Right atrium auricular region (tissue), 2 donors: Measurements from ENCODE around the gene SAMD14. TPM values are rescaled to one million over a fixed set of nuclear protein-coding genes. Genes with fewer than 3 reads are reported as not detected.

Source experiments
- DNase-seq: peaks from one replicate; pipeline ENCODE4 v3.0.0-alpha.2; 2019; ENCODE audit warnings: low spot score
- H3K27ac ChIP-seq, 2 donors: fragments of 200-600 bp; sonication (generic); 1 replicate in 1 of 2; 2 replicates in 1 of 2; pipeline ENCODE4 v1.5.1; 2016 to 2019
- H3K27me3 ChIP-seq, 2 donors: fragments of 200-600 bp; sonication (generic); one replicate each; pipeline versions ENCODE4 v1.5.1 to v1.6.0; 2017 to 2019
- H3K36me3 ChIP-seq: fragments of 200-600 bp; sonication (generic); one replicate; pipeline ENCODE4 v1.5.1; 2016
- H3K4me1 ChIP-seq, 2 donors: fragments of 200-600 bp; sonication (generic); one replicate each; pipeline versions ENCODE4 v1.5.1 to v1.6.0; 2017 to 2019
- H3K4me3 ChIP-seq, 2 donors: fragments of 200-600 bp; sonication (generic); 1 replicate in 1 of 2; 2 replicates in 1 of 2; pipeline ENCODE4 v1.5.1; 2017 to 2019; ENCODE audit warnings: mild to moderate bottlenecking in 1 of 2, moderate library complexity in 1 of 2
- H3K9me3 ChIP-seq, 2 donors: fragments of 200-600 bp; sonication (generic); one replicate each; pipeline ENCODE4 v1.5.1; 2019
- total RNA-seq, 2 donors: library from RNA; depleted of rRNA; stranded (reverse); fragments of >200 nt; gene quantifications; one replicate each; pipeline ENCODE4 v1.1.0, GENCODE V29; 2016
- TF ChIP-seq, protein P1 (sequence below), 2 donors: fragments of 200-600 bp; sonication (generic); IDR thresholded peaks; one replicate each; pipeline ENCODE4 v1.5.1; 2019; ENCODE audit warnings: antibody characterized with exemption in 2 of 2

Gene SAMD14
- total RNA-seq, 2 donors from 2014 or later = 0.78 to 1.1 TPM

DNA sequence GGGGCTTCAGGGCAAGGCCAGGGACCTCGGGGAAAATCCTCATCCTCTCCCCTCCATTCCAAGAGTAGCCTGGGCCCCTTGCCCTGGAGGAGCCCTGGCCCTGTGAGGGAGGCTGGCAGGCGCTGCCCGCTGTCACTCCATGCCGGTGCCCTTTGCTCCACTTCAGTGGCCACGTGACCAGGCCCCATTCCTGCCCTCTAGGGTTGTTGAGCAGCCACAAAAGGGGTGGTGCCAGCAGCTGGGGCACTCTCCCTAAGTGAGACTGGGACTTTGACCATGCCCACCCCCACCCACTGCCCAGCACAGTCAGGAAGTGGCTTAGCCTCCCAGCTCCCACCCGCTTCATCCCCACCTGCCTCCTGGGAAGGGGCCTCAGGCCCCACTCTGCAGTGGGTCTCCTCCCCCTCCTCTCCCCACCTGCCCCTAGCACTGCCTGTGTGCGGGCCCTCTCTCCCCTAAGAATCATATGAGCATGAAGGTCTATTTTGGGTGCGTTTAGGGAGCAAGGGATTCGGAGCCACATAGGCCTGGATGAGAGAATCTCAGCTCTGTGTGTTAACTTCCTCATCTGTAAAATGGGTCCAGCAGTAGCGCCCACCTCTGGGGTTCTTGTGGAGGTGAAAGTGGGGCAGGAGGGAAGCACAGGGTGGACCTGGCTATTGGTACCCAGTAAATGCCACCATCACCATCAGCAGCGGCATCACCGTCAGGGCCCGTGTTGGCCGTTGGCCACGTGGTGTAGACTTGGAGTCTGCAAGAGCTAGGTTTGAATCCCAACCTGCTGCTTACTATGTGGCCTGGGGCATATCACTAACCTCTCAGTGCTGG, 27.6 kb downstream of the SAMD14 start:
- peak overlapping the region; percentile 7 to 15 for H3K4me3 ChIP-seq
- peak overlapping the region; percentile 94 to 96 for H3K27ac ChIP-seq
- peaks cover 64% of the 10 kb centered on the region for H3K36me3 ChIP-seq
- no peaks in the 10 kb centered on the region for H3K9me3 ChIP-seq
- DNase-seq = peak; percentile 73
- H3K4me1 ChIP-seq = peaks cover 0 to 64% of the 10 kb centered on the region in 2 donors
- H3K27me3 ChIP-seq = no peaks in the 10 kb centered on the region
- TF ChIP-seq, protein P1, sequence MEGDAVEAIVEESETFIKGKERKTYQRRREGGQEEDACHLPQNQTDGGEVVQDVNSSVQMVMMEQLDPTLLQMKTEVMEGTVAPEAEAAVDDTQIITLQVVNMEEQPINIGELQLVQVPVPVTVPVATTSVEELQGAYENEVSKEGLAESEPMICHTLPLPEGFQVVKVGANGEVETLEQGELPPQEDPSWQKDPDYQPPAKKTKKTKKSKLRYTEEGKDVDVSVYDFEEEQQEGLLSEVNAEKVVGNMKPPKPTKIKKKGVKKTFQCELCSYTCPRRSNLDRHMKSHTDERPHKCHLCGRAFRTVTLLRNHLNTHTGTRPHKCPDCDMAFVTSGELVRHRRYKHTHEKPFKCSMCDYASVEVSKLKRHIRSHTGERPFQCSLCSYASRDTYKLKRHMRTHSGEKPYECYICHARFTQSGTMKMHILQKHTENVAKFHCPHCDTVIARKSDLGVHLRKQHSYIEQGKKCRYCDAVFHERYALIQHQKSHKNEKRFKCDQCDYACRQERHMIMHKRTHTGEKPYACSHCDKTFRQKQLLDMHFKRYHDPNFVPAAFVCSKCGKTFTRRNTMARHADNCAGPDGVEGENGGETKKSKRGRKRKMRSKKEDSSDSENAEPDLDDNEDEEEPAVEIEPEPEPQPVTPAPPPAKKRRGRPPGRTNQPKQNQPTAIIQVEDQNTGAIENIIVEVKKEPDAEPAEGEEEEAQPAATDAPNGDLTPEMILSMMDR (IDR thresholded peaks at IDR 0.05) = no peak

DNA sequence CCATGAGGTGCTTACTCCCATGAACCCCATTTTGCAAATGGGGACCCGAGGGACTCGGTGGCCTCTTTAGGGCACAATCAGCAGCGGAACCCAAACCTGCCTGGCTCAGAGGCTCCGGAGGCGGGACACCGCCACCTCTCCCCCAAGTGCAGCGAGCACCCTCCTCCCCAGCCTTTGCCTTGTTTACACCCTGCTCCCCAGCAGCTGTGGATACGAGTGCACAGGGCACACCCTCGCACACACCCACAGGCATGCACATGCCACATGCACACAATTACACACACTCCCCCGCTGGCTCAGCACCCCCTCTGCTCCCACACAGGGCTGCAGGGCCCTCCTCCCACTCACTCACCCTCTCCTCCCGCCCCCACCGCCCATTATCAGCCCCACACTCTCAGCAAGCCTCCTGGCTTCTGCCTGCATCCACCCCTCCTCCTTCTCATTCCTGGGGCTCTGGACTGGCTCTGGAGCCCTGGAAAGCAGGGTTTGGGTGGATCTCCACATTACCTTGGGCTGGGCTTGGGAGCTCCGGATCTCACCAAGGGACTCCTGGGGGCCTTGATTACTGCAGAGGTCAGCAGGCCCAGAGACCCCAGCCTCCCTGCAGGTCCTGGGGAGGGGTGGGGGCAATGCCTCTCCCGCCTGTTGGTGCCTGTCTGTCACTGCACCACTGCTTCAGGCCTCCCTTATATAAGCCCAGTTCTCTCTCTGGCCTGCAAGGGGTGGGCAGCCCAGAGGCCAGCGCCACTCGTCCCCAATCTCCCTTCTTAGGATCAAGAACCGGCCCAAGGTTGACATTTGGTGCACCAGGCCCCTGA, 28.4 kb downstream of the SAMD14 start:
- H3K27ac ChIP-seq = peak overlapping the region; percentile 94 to 96
- DNase-seq = no peak
- no peaks in the 10 kb centered on the region for H3K27me3 ChIP-seq
- H3K4me1 ChIP-seq = peaks cover 0 to 73% of the 10 kb centered on the region in 2 donors
- no peaks in the 10 kb centered on the region for H3K9me3 ChIP-seq
- TF ChIP-seq, protein P1 (IDR thresholded peaks at IDR 0.05) = no peak
- H3K4me3 ChIP-seq = peak overlapping the region; percentile 15 to 24
- peaks cover 58% of the 10 kb centered on the region for H3K36me3 ChIP-seq

DNA sequence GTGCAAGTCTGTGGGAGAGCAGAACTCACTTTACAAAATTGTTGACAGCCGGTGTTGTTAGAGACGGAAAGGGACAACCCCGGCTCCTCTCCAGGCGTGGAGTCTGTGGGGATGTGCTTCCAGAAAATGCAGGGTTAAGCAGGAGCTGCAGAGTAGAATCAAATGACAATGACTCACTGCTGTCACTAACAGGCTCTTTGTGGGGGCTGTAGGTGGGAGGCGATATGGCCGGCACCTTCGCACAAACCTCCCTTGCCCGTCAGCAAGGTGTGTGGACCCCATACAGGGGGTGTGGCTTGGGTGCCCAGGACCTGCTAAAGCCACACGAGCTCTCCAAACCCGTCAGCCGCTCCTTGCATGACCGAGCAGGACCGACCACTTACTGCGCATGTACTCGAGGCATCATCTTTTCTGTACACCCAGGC, 29.0 kb downstream of the SAMD14 start:
- peaks cover 0 to 79% of the 10 kb centered on the region in 2 donors for H3K4me1 ChIP-seq
- DNase-seq = no peak
- TF ChIP-seq, protein P1 (IDR thresholded peaks at IDR 0.05) = no peak
- no peaks in the 10 kb centered on the region for H3K9me3 ChIP-seq
- peak overlapping the region; percentile 94 to 96 for H3K27ac ChIP-seq
- H3K36me3 ChIP-seq = peaks cover 52% of the 10 kb centered on the region
- H3K27me3 ChIP-seq = no peaks in the 10 kb centered on the region
- H3K4me3 ChIP-seq = peak overlapping the region in 1 of 2 donors; percentile 24

DNA sequence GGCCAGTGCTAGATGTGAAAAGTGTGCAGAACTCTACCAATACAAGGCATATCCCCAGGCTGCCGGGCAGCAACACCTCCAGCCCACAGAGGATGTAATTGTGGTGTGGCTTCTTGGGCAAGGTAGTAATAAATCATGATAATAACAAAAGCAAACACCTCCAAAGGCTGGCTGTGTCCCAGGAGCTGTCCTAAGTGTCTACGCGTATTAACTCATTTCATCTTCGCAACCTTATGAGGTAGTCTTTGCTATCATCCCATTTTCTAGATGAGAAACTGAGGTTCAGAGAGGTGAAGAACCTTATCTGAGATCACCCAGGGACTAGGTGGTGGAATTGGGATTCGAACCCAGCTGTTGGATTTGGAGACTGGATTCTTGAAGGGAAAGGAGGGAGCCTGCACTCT, 29.5 kb downstream of the SAMD14 start:
- Histone ChIP-seq H3K4me1 (peaks cover 0 to 83% of the 10 kb centered on the region in 2 donors), H3K36me3 (peaks cover 48% of the 10 kb centered on the region), H3K4me3 (no peak overlapping the region), H3K27me3 (no peaks in the 10 kb centered on the region), H3K9me3 (no peaks in the 10 kb centered on the region), H3K27ac (peak overlapping the region; percentile 94 to 96)
- TF ChIP-seq, protein P1 (IDR thresholded peaks at IDR 0.05) = no peak
- DNase-seq = no peak

DNA sequence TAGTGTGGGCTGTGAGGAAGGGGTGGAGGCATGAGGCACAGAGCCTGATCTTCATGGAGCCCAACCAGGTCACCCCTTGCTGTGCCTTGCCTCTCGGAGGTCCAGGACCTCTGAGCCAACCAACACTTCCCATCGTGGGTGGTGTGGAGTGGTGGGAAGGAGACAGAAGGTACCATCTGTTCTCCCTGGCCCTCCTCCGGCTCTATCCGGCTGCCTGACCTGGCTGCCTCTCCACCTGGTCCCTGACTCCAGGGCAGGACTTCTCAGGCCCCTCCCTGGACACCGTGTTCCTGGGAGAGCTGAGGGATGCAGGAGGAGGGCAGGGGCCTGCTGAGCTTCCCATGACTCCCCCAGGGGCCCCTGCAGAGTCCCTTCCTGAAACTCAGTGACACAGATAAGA, 31.0 kb downstream of the SAMD14 start:
- H3K4me3 ChIP-seq = no peak overlapping the region
- TF ChIP-seq, protein P1 (IDR thresholded peaks at IDR 0.05) = no peak
- H3K27me3 ChIP-seq = no peaks in the 10 kb centered on the region
- peaks cover 37% of the 10 kb centered on the region for H3K36me3 ChIP-seq
- H3K27ac ChIP-seq = peak overlapping the region; percentile 94 to 96
- peaks cover 0 to 84% of the 10 kb centered on the region in 2 donors for H3K4me1 ChIP-seq
- no peak for DNase-seq
- no peaks in the 10 kb centered on the region for H3K9me3 ChIP-seq
